Thymus (tissue), 14 donors: ENCODE data around the gene ARL9. TPM values are rescaled to one million over a fixed set of nuclear protein-coding genes. Genes with fewer than 3 reads are reported as not detected.
A peak's percentile ranks its signal among the peaks of the same experiment; 100 is the strongest.
"Not testable (repeated sequence)": the region's sequence is repeated elsewhere in the genome, so short reads cannot be mapped to it uniquely, and the experiment has no call there.

ENCODE experiments used
- DNase-seq, 9 donors: peaks; one replicate each; pipeline ENCODE4 v3.0.0-alpha.2; 2013; ENCODE audit warnings: low spot score in 9 of 9, low read depth in 6 of 9, missing footprints in 1 of 9
- H3K27ac ChIP-seq, 2 donors: one replicate each; pipeline ENCODE4 v1.5.1; 2013; ENCODE audit warnings: control low read depth in 1 of 2, low read depth in 1 of 2, low read length in 1 of 2, mild to moderate bottlenecking in 1 of 2, moderate library complexity in 1 of 2
- H3K27me3 ChIP-seq, 2 donors: one replicate each; pipeline ENCODE4 v1.5.1; 2013; ENCODE audit warnings: low read length in 1 of 2; ENCODE audit not compliant: control insufficient read depth in 2 of 2, insufficient read depth in 1 of 2
- H3K36me3 ChIP-seq, 2 donors: one replicate each; pipeline ENCODE4 v1.5.1; 2013; ENCODE audit warnings: low read length in 1 of 2, mild to moderate bottlenecking in 1 of 2, moderate library complexity in 1 of 2; ENCODE audit not compliant: control insufficient read depth in 2 of 2, insufficient read depth in 2 of 2
- H3K4me1 ChIP-seq, 2 donors: one replicate each; pipeline ENCODE4 v1.5.1; 2013; ENCODE audit warnings: low read length in 2 of 2; ENCODE audit not compliant: control insufficient read depth in 2 of 2, insufficient read depth in 2 of 2
- H3K4me3 ChIP-seq, 2 donors: one replicate each; pipeline ENCODE4 v1.5.1; 2013; ENCODE audit warnings: low read length in 2 of 2, control low read depth in 1 of 2, mild to moderate bottlenecking in 1 of 2
- H3K9me3 ChIP-seq, 2 donors: one replicate each; pipeline ENCODE4 v1.5.1; 2013; ENCODE audit warnings: low read length in 1 of 2, mild to moderate bottlenecking in 1 of 2; ENCODE audit not compliant: control insufficient read depth in 2 of 2, insufficient read depth in 1 of 2
- WGBS: extraction: QIAGEN DNeasy Blood & Tissue Kit; methylation state at CpG from one replicate; pipeline ENCODE4 v1.1.7; 2013; 5-methylcytosine and 5-hydroxymethylcytosine counted together
- long read RNA-seq, 10 donors: transcript quantifications; one replicate each; lab custom pipeline, GENCODE V29; 2026
- polyA plus RNA-seq: library from polyadenylated mRNA; stranded (reverse); fragments of 200-250 nt; gene quantifications from one replicate; pipeline ENCODE4 v1.2.3, GENCODE V29; 2013
- total RNA-seq: library from RNA; stranded (reverse); fragments of 120-200 nt; gene quantifications from one replicate; pipeline ENCODE4 v1.2.4, GENCODE V29; 2013
- donor health status: healthy.

ARL9 gene, protein sequence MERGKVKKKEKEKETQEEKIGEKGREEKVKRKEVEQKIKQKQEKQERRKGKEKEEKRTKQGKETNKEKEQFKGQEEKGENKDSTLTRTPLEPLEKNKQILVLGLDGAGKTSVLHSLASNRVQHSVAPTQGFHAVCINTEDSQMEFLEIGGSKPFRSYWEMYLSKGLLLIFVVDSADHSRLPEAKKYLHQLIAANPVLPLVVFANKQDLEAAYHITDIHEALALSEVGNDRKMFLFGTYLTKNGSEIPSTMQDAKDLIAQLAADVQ
- 0.19 TPM for total RNA-seq
- polyA plus RNA-seq = 0.27 TPM
- long read RNA-seq, donor 1 = 0 reads
- long read RNA-seq, donor 2 = 0 reads
- long read RNA-seq, donor 3, partial matches to known transcripts = 0 of 1 reads
- long read RNA-seq, donor 3, other reads (novel, unspliced or antisense) = 0 of 1 reads
- long read RNA-seq, donor 4, partial matches to known transcripts = 0 of 1 reads
- long read RNA-seq, donor 4, other reads (novel, unspliced or antisense) = 0 of 1 reads
- long read RNA-seq, donor 5 = 0 reads
- long read RNA-seq, donor 6 = 0 reads
- long read RNA-seq, donor 7 = 0 reads
- long read RNA-seq, donor 8 = 0 reads
- long read RNA-seq, donor 9 = 0 reads
- long read RNA-seq, donor 10 = 0 reads

DNA sequence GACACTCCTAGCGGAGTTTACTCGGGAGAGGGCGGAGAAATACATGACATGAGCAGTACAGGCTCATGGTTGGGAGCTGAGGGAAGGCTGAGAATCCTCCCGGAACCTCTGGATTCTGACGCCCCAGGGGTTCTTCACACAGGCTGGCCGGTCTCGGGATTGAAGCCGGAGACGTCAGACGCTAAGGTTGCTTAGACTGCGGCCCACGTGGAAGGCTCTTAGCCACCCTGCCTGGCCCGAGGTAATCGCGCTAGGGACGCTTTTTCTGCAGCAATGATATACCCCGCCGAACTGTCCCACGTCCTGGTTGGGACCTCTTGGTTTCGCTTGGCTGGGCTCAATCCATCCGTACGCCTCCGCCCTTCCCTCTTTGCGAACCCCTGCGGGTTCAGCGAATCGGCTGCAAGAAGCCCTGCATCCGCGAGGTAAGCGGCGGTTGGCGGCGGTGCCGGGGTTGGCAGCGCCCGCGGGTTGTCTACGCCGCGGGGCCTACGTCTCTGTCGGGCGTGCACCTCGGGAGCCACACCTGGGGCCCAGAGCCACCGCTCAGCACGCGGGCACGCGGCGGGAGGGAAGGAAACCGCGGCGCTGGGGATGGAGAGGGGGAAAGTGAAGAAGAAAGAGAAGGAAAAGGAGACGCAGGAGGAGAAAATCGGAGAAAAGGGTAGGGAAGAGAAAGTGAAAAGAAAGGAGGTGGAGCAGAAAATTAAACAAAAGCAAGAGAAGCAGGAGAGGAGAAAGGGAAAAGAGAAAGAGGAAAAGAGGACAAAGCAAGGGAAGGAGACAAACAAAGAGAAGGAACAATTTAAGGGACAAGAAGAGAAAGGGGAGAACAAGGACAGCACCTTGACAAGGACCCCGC, at the start of gene ARL9:
TSS of gene ARL9 (plus strand) at position 523 of the 862 bp plus-strand sequence. CDS start at position 595, 72 bp downstream.
- Histone ChIP-seq H3K36me3 (peaks cover 0 to 16% of the 10 kb centered on the region in 2 donors), H3K27me3 (peaks cover 0 to 19% of the 10 kb centered on the region in 2 donors), H3K4me1 (peaks cover 12 to 16% of the 10 kb centered on the region in 2 donors), H3K27ac (no peak within 1 kb of the TSS), H3K4me3 (peak within 1 kb of the TSS; percentile 44 to 46), H3K9me3 (no peaks in the 10 kb centered on the region)
- peak; percentile 9 to 82 (median 48) for DNase-seq
- 9% methylated on average over 56 of the region's 56 CpGs for WGBS

DNA sequence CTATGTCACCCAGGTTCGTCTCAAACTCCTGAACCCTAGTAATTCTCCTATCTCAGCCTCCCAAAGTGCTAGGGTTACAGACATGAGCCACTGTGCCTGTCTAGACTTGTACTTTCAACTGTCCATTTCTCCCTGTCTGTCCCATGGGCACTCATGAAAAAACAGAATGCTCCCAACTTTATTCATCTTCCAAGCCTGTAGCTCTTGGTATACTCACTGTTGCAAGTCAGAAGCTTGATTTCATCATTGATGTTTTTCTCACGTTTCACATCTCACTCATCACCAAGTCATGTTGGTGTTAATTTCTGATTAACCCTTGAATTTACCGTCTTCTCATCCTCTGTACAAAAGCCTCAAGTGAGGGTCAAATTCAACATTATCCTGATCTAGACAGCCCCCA, 45.5 kb upstream of the ARL9 start:
- peaks cover 23 to 58% of the 10 kb centered on the region in 2 donors for H3K36me3 ChIP-seq
- no peaks in the 10 kb centered on the region for H3K27me3 ChIP-seq
- H3K27ac ChIP-seq = no peak overlapping the region
- no peaks in the 10 kb centered on the region for H3K9me3 ChIP-seq
- WGBS = 95% methylated on average over 3 of the region's 3 CpGs
- H3K4me3 ChIP-seq = no peak overlapping the region
- no peak for DNase-seq
- peaks cover 0 to 3% of the 10 kb centered on the region in 2 donors for H3K4me1 ChIP-seq

DNA sequence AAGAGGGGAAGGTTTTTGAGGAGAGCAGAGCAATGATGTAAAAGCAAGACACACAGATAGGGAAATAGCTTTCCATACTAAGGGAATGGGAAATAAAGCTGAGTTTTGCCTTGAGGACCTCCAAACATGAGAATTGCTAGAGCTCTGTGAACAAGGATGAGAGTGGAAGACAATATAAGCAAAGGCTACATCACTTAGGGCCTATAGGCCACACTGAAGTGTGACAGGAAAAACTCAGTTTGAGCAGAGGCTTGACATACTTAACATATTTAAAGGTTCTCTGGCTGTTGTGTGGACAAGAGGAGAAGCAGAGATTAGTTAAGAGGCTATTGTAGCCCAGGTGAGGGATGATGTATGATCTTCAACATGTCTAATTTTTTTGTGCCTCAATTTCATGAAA, 43.4 kb upstream of the ARL9 start:
- peaks cover 10 to 18% of the 10 kb centered on the region in 2 donors for H3K4me1 ChIP-seq
- H3K4me3 ChIP-seq = no peak overlapping the region
- no peak overlapping the region for H3K27ac ChIP-seq
- H3K27me3 ChIP-seq = no peaks in the 10 kb centered on the region
- H3K9me3 ChIP-seq = no peaks in the 10 kb centered on the region
- no peak for DNase-seq
- H3K36me3 ChIP-seq = peaks cover 19 to 47% of the 10 kb centered on the region in 2 donors

DNA sequence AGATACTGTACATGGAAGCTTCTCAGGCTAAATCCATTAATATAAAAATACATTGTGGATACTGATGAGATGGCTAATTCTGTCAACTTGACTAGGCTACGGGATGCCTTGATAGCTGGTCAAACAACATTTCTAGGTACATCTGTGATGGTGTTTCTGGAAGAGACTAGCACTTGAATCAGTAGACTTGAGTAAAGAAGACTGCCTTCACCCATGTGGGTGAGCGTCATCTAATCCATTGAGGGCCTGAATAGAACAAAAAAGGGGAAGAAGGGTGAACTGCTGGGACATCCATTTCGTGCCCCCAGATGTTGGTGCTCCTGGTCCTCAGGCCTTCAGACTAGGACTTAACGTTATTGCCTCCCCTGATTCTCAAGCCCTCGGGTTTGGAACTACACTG, 41.9 kb upstream of the ARL9 start:
- DNase-seq = no peak
- H3K27me3 ChIP-seq = no peaks in the 10 kb centered on the region
- peaks cover 18 to 37% of the 10 kb centered on the region in 2 donors for H3K36me3 ChIP-seq
- H3K4me1 ChIP-seq = peaks cover 15 to 18% of the 10 kb centered on the region in 2 donors
- H3K4me3 ChIP-seq = no peak overlapping the region
- 96% methylated on average over 5 of the region's 5 CpGs for WGBS
- H3K9me3 ChIP-seq = no peaks in the 10 kb centered on the region
- no peak overlapping the region for H3K27ac ChIP-seq

DNA sequence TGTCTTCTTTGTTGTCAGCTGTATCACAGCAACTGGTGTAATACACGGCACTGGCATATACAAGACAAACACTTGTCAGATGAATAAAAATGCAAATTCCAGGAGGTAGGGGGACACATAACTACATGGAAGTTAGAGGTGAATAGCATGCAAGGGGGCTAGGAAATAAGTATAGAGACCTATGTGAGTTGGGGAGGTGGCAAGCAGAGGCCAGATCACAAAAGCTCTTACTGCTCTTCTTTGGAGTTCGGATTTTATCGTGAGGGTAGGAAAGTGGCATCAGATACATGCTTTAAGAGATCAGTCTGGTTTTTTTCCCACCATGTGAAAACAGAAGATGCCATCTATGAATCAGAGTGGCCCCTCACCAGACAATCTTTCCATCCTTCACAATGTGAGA, 41.0 kb upstream of the ARL9 start:
- no peak overlapping the region for H3K27ac ChIP-seq
- H3K9me3 ChIP-seq = no peaks in the 10 kb centered on the region
- H3K4me3 ChIP-seq = no peak overlapping the region
- peaks cover 18 to 29% of the 10 kb centered on the region in 2 donors for H3K36me3 ChIP-seq
- DNase-seq = no peak
- 97% methylated on average over 3 of the region's 3 CpGs for WGBS
- peaks cover 15 to 18% of the 10 kb centered on the region in 2 donors for H3K4me1 ChIP-seq
- H3K27me3 ChIP-seq = no peaks in the 10 kb centered on the region

DNA sequence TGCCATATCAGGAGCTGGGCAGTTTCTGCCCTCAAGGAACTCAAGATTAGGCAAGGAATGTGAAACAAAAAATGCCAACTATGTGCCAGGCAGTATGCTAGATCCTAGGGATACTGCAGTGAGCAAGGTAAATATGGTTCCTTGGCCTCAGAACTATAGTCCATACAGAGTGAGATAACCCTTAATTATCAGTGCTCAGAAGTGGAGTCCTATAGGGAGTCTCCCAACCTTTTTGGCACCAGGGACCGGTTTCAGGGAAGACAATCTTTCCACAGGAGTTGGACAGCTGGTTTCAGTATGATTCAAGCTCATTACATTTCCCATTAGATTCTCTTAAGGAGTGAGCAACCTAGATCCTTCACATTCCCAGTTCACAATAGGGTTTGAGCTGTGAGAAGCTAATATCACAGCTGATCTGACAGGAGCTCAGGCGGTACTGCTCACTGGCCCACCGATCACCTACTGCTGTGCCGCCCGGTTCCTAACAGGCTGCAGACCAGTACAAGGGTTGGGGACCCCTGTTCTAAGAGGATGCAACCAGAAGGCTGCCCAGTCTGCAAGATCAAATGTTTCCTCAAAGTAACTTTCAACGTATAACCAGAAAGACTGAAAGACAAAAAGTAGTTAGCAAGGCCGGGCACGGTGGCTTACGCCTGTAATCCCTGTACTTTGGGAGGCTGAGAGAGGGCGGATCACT, 39.8 kb upstream of the ARL9 start:
- Histone ChIP-seq H3K27ac (no peak overlapping the region), H3K27me3 (no peaks in the 10 kb centered on the region)

DNA sequence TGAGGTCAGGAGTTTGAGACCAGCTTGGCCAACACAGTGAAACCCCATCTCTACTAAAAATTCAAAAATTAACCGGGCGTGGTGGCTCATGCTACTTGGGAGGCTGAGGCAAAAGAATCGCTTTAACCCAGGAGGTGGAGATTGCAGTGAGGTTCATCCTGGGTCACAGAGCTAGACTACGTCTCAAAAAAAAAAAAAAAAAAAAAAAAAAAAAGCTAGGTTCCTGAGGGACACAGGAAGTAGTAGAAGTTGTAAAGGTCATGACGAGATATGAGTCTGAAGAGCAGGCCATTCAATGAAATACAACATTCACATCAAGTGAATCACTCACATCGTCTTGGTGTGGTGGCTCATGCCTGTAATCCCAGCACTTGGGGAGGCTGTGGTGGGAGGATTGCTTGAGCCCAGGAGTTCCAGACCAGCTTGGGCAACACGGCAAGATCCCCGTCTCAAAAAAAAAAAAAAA, 39.3 kb upstream of the ARL9 start:
- not testable (repeated sequence) for H3K9me3 ChIP-seq, H3K27ac ChIP-seq
- peak overlapping the region; percentile 80 to 95 for H3K4me3 ChIP-seq

More for the DNA sequence above, 39.8 kb upstream of the ARL9 start:
- H3K4me1 ChIP-seq = peaks cover 15 to 18% of the 10 kb centered on the region in 2 donors
- DNase-seq = no peak
- WGBS = 80% methylated on average over 10 of the region's 10 CpGs
- no peaks in the 10 kb centered on the region for H3K9me3 ChIP-seq
- H3K36me3 ChIP-seq = peaks cover 13 to 26% of the 10 kb centered on the region in 2 donors
- H3K4me3 ChIP-seq = peak overlapping the region in 1 of 2 donors; percentile 80

DNA sequence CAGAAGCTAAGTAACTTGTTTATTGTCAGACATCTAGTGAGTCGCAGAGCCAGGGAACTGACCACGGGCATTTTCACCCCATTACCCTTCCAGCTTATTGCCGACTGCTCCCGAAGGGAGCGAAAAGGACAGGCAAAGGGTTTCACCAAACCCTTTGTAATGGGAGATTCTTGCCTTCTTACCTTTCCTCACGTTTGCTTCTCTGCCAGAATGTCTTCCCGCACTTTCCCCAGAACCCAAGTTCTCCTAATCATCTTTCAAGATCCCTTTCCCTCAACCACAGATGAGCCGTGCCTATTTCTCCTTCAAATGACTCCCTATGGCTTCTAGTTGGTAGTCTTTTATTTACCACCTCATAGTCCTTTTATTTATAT, 38.7 kb upstream of the ARL9 start:
- peak in 3 of 9 donors; percentile 4 to 7 (median 4) for DNase-seq
- Histone ChIP-seq H3K4me3 (peak overlapping the region; percentile 80 to 95), H3K36me3 (peaks cover 13 to 21% of the 10 kb centered on the region in 2 donors), H3K4me1 (peaks cover 15 to 18% of the 10 kb centered on the region in 2 donors), H3K9me3 (no peaks in the 10 kb centered on the region), H3K27me3 (no peaks in the 10 kb centered on the region), H3K27ac (peak overlapping the region; percentile 85 to 93)
- under 1% methylated on average over 8 of the region's 8 CpGs for WGBS

More for the DNA sequence above, 39.3 kb upstream of the ARL9 start:
- DNase-seq = peak in 1 of 9 donors; percentile 27
- 24% methylated on average over 8 of the region's 8 CpGs for WGBS
- not testable (repeated sequence) for H3K27me3 ChIP-seq
- Histone ChIP-seq H3K4me1 (peaks cover 15 to 18% of the 10 kb centered on the region in 2 donors), H3K36me3 (peaks cover 13 to 22% of the 10 kb centered on the region in 2 donors)
